Astrocyte (in vitro differentiated cells and primary cell): ENCODE measurements around the gene TENT4B.

Source experiments
- CTCF ChIP-seq: IDR thresholded peaks from 2 replicates; pipeline ENCODE4 v1.5.1; 2011; ENCODE audit warnings: low read depth, mild to moderate bottlenecking, inconsistent platforms, low read length, moderate library complexity; ENCODE audit not compliant: insufficient read depth
- EZH2 ChIP-seq: IDR thresholded peaks from 2 replicates; pipeline ENCODE4 v1.6.1; 2012; ENCODE audit warnings: mild to moderate bottlenecking, low read length, inconsistent platforms; ENCODE audit not compliant: insufficient read depth

- no peak for TF ChIP-seq CTCF
- TF ChIP-seq EZH2 = no peak
These were observed 127.8 kb downstream of the TENT4B start for GRCh38 chr16:50280932-50281331.
